Neural progenitor cell (in vitro differentiated cells): Measurements from ENCODE around the gene CDC42SE2. TPM values are rescaled to one million over a fixed set of nuclear protein-coding genes. Genes with fewer than 3 reads are reported as not detected.

Source experiments
- DNase-seq: peaks from one replicate; pipeline ENCODE4 v3.0.0-alpha.2; 2016; ENCODE audit warnings: low spot score
- H2AFZ ChIP-seq: fragments of 200-600 bp; sonication (generic); replicated peaks from 2 replicates; pipeline ENCODE4 v1.6.1; 2016; ENCODE audit warnings: antibody characterized with exemption
- H3F3A ChIP-seq: fragments of 200-600 bp; sonication (generic); 2 replicates; pipeline ENCODE4 v1.6.1; 2016; ENCODE audit warnings: antibody characterized with exemption, low read depth
- H3K27ac ChIP-seq: fragments of 200-600 bp; sonication (generic); 2 replicates; pipeline ENCODE4 v1.5.1; 2016; ENCODE audit warnings: mild to moderate bottlenecking
- H3K27me3 ChIP-seq: fragments of 200-600 bp; sonication (generic); 2 replicates; pipeline ENCODE4 v1.6.1; 2016; ENCODE audit warnings: mild to moderate bottlenecking, moderate library complexity
- H3K36me3 ChIP-seq: fragments of 200-600 bp; sonication (generic); 2 replicates; pipeline ENCODE4 v1.5.1; 2016
- H3K4me1 ChIP-seq: fragments of 200-600 bp; sonication (generic); 2 replicates; pipeline ENCODE4 v1.6.1; 2016; ENCODE audit warnings: mixed run types
- H3K4me2 ChIP-seq: fragments of 200-600 bp; sonication (generic); 2 replicates; pipeline ENCODE4 v1.6.1; 2016
- H3K4me3 ChIP-seq: fragments of 200-600 bp; sonication (generic); 2 replicates; pipeline ENCODE4 v1.5.1; 2016
- H3K79me2 ChIP-seq: fragments of 200-600 bp; sonication (generic); 2 replicates; pipeline ENCODE4 v1.6.1; 2016; ENCODE audit warnings: low read depth
- H3K9ac ChIP-seq: fragments of 200-600 bp; sonication (generic); 2 replicates; pipeline ENCODE4 v1.6.1; 2016
- H3K9me3 ChIP-seq: fragments of 200-600 bp; sonication (generic); 2 replicates; pipeline ENCODE4 v1.5.1; 2016; ENCODE audit warnings: low read depth
- H4K20me1 ChIP-seq: fragments of 200-600 bp; sonication (generic); 2 replicates; pipeline ENCODE4 v1.6.1; 2016; ENCODE audit warnings: low read depth
- H3K27ac Mint-ChIP-seq: 3 replicates; pipeline ENCODE4 v1.8.0; 2021; ENCODE audit warnings: mixed read lengths
- H3K27me3 Mint-ChIP-seq: 2 replicates; pipeline ENCODE4 v1.8.0; 2022; ENCODE audit warnings: low read depth, mild to moderate bottlenecking, inconsistent platforms, moderate library complexity, mixed read lengths; ENCODE audit not compliant: insufficient read depth
- H3K36me3 Mint-ChIP-seq: 3 replicates; pipeline ENCODE4 v1.8.0; 2021; ENCODE audit warnings: mixed read lengths
- H3K4me1 Mint-ChIP-seq: 3 replicates; pipeline ENCODE4 v1.8.0; 2021; ENCODE audit warnings: mixed read lengths
- H3K4me3 Mint-ChIP-seq: 3 replicates; pipeline ENCODE4 v1.8.0; 2021; ENCODE audit warnings: mild to moderate bottlenecking, moderate library complexity, mixed read lengths
- H3K9me3 Mint-ChIP-seq: 3 replicates; pipeline ENCODE4 v1.8.0; 2020; ENCODE audit warnings: mixed read lengths
- CTCF ChIP-seq: fragments of 200-600 bp; sonication (generic); IDR thresholded peaks from 2 replicates; pipeline ENCODE4 v1.5.1; 2017; ENCODE audit warnings: antibody characterized with exemption, mild to moderate bottlenecking
- EZH2 ChIP-seq: fragments of 200-600 bp; sonication (generic); IDR thresholded peaks from 2 replicates; pipeline ENCODE4 v1.6.1; 2017; ENCODE audit warnings: antibody characterized with exemption, mild to moderate bottlenecking, moderate library complexity
- EZH2phosphoT487 ChIP-seq: fragments of 200-600 bp; sonication (generic); IDR thresholded peaks from 2 replicates; pipeline ENCODE4 v1.6.1; 2017; ENCODE audit warnings: antibody characterized with exemption
- total RNA-seq: library from RNA; depleted of rRNA; stranded (reverse); fragments of >200 nt; gene quantifications from 2 replicates; pipeline ENCODE4 v1.2.3, GENCODE V29; 2015; ENCODE audit warnings: low replicate concordance

CDC42SE2 gene
- total RNA-seq, 1 donor from 2014 or later, result 79.9 TPM

GRCh38 chr5:131419877-131420276 is 156.0 kb downstream of the CDC42SE2 start:
- Histone ChIP-seq H3K27ac (no peak overlapping the region), H3K4me3 (no peak overlapping the region), H3F3A (no peaks in the 10 kb centered on the region), H4K20me1 (no peaks in the 10 kb centered on the region), H2AFZ (no peak overlapping the region), H3K4me2 (no peak overlapping the region), H3K9ac (no peak overlapping the region), H3K9me3 (no peaks in the 10 kb centered on the region), H3K79me2 (no peaks in the 10 kb centered on the region), H3K27me3 (no peaks in the 10 kb centered on the region), H3K4me1 (no peaks in the 10 kb centered on the region), H3K36me3 (no peaks in the 10 kb centered on the region)
- DNase-seq, result no peak
- Mint-ChIP-seq H3K27me3 (no peaks in the 10 kb centered on the region), H3K27ac (no peak overlapping the region), H3K4me1 (no peaks in the 10 kb centered on the region), H3K9me3 (no peaks in the 10 kb centered on the region), H3K4me3 (no peak overlapping the region), H3K36me3 (peaks cover 12% of the 10 kb centered on the region)
- TF ChIP-seq EZH2phosphoT487 (no peak), CTCF (no peak), EZH2 (no peak)

- H3K9me3 Mint-ChIP-seq, result no peaks in the 10 kb centered on the region
- no peak overlapping the region for H3K9ac ChIP-seq
- H3K27me3 Mint-ChIP-seq, result no peaks in the 10 kb centered on the region
- H3K9me3 ChIP-seq, result no peaks in the 10 kb centered on the region
- H3K4me1 ChIP-seq, result no peaks in the 10 kb centered on the region
- H3K79me2 ChIP-seq, result no peaks in the 10 kb centered on the region
- peak; percentile 56 for DNase-seq
- no peak overlapping the region for H2AFZ ChIP-seq
- TF ChIP-seq CTCF, result peak; percentile 69
- TF ChIP-seq EZH2, result no peak
- peak overlapping the region; percentile 50 for H3K27ac Mint-ChIP-seq
- peaks cover 15% of the 10 kb centered on the region for H3K36me3 Mint-ChIP-seq
- H4K20me1 ChIP-seq, result no peaks in the 10 kb centered on the region
- H3K4me3 Mint-ChIP-seq, result no peak overlapping the region
- no peaks in the 10 kb centered on the region for H3K36me3 ChIP-seq
- no peaks in the 10 kb centered on the region for H3F3A ChIP-seq
- no peak overlapping the region for H3K4me3 ChIP-seq
- H3K4me1 Mint-ChIP-seq, result no peaks in the 10 kb centered on the region
- no peaks in the 10 kb centered on the region for H3K27me3 ChIP-seq
- no peak overlapping the region for H3K27ac ChIP-seq
- no peak overlapping the region for H3K4me2 ChIP-seq
Observed at GRCh38 chr5:131423056-131423455, 159.2 kb downstream of the CDC42SE2 start.

- no peaks in the 10 kb centered on the region for H3K9me3 Mint-ChIP-seq
- DNase-seq, result no peak
- no peaks in the 10 kb centered on the region for H3K36me3 ChIP-seq
- no peaks in the 10 kb centered on the region for H4K20me1 ChIP-seq
- H3K4me3 ChIP-seq, result no peak overlapping the region
- H3K27ac ChIP-seq, result no peak overlapping the region
- H3K27ac Mint-ChIP-seq, result no peak overlapping the region
- H3K27me3 ChIP-seq, result no peaks in the 10 kb centered on the region
- no peak overlapping the region for H2AFZ ChIP-seq
- H3K36me3 Mint-ChIP-seq, result peaks cover 20% of the 10 kb centered on the region
- H3K79me2 ChIP-seq, result no peaks in the 10 kb centered on the region
- no peak overlapping the region for H3K4me2 ChIP-seq
- no peaks in the 10 kb centered on the region for H3K27me3 Mint-ChIP-seq
- no peaks in the 10 kb centered on the region for H3K4me1 ChIP-seq
- no peaks in the 10 kb centered on the region for H3K9me3 ChIP-seq
- no peaks in the 10 kb centered on the region for H3K4me1 Mint-ChIP-seq
- no peak overlapping the region for H3K9ac ChIP-seq
- TF ChIP-seq EZH2phosphoT487 (no peak), EZH2 (no peak), CTCF (no peak)
- H3F3A ChIP-seq, result no peaks in the 10 kb centered on the region
- no peak overlapping the region for H3K4me3 Mint-ChIP-seq
Observed at GRCh38 chr5:131426011-131426410, 162.2 kb downstream of the CDC42SE2 start.

- H3K4me1 ChIP-seq, result no peaks in the 10 kb centered on the region
Observed at GRCh38 chr5:131430794-131431193, 166.9 kb downstream of the CDC42SE2 start.

More at GRCh38 chr5:131430794-131431193, 166.9 kb downstream of the CDC42SE2 start:
- Histone ChIP-seq H3F3A (no peaks in the 10 kb centered on the region), H3K27ac (no peak overlapping the region), H3K79me2 (no peaks in the 10 kb centered on the region), H3K36me3 (no peaks in the 10 kb centered on the region), H4K20me1 (no peaks in the 10 kb centered on the region), H3K4me3 (no peak overlapping the region), H3K9me3 (no peaks in the 10 kb centered on the region), H3K9ac (no peak overlapping the region), H3K4me2 (no peak overlapping the region), H3K27me3 (no peaks in the 10 kb centered on the region), H2AFZ (no peak overlapping the region)
- TF ChIP-seq EZH2, result no peak
- no peak for TF ChIP-seq CTCF
- TF ChIP-seq EZH2phosphoT487, result no peak
- DNase-seq, result no peak
- H3K27ac Mint-ChIP-seq, result no peak overlapping the region
- no peaks in the 10 kb centered on the region for H3K9me3 Mint-ChIP-seq
- no peaks in the 10 kb centered on the region for H3K4me1 Mint-ChIP-seq
- peaks cover 30% of the 10 kb centered on the region for H3K36me3 Mint-ChIP-seq
- H3K4me3 Mint-ChIP-seq, result no peak overlapping the region
- H3K27me3 Mint-ChIP-seq, result no peaks in the 10 kb centered on the region
